GM12891 (cell line): ENCODE results near the gene GMPR.

Source experiments
- POLR2AphosphoS5 ChIP-seq: IDR thresholded peaks from 2 replicates; pipeline ENCODE4 v1.6.1; 2011; ENCODE audit warnings: low read depth, low read length, control low read depth
- TAF1 ChIP-seq: IDR thresholded peaks from 2 replicates; pipeline ENCODE4 v1.6.1; 2011; ENCODE audit warnings: low read depth, low read length, control low read depth

DNA sequence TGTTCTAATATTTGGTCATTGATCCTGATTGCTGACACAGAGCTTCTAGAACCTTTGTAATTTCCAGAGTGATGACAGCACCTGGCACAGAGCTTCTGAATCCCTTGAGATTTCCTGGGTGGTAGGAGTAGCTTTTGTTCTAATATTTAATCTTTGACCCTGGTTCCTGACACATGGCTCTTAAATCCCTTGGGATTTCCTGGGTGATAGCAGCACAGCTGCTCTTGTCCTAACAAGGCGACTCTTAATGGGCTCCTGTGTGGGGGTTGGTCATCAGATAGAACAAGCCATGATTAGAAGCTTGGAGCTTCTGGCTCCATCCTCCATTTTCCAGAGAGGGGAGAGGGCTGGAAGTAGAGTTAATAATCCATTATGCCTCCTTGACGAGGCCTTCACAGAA is 18.4 kb downstream of the GMPR start:
- TF ChIP-seq POLR2AphosphoS5 (no peak), TAF1 (no peak)
